ENCODE results near the gene COLQ. TPM values are rescaled to one million over a fixed set of nuclear protein-coding genes. Genes with fewer than 3 reads are reported as not detected.
"Not testable (repeated sequence)": the region's sequence is repeated elsewhere in the genome, so short reads cannot be mapped to it uniquely, and the experiment has no call there.

The COLQ gene
- total RNA-seq, 1 experiment from 2014 or later, result 0.64 TPM

GRCh38 chr3:15536856-15537255 is 15.3 kb upstream of the COLQ start:
- POLR2A ChIA-PET, result no interaction called here
- BruUV-seq (replicated peaks), result no TSS peak
- ATAC-seq (no peak), DNase-seq (ENCODE audit: low read depth, low spot score) (no peak)
- intact Hi-C loops (cut with micrococcal nuclease; ENCODE audit: unreplicated experiment), result no loop called here
- H3K9me3 ChIP-seq (ENCODE audit: control insufficient read depth, insufficient read depth, low read depth, low read length), result no peaks in the 10 kb centered on the region
- CTCF ChIA-PET, result no interaction called here
- H3K27me3 ChIP-seq (ENCODE audit: control insufficient read depth, insufficient read depth, low read length), result no peaks in the 10 kb centered on the region; the same call in 1 of the 2 replicates
- TF ChIP-seq SIN3A (IDR thresholded peaks at IDR 0.05; ENCODE audit: borderline replicate concordance, insufficient read depth, low read depth, low read length) (no peak), POLR2AphosphoS5 (IDR thresholded peaks at IDR 0.05; ENCODE audit: low read depth, low read length) (no peak), TCF7L2 (IDR thresholded peaks at IDR 0.05; ENCODE audit: low read depth, low read length) (no peak)
- TF ChIP-seq, protein P1, sequence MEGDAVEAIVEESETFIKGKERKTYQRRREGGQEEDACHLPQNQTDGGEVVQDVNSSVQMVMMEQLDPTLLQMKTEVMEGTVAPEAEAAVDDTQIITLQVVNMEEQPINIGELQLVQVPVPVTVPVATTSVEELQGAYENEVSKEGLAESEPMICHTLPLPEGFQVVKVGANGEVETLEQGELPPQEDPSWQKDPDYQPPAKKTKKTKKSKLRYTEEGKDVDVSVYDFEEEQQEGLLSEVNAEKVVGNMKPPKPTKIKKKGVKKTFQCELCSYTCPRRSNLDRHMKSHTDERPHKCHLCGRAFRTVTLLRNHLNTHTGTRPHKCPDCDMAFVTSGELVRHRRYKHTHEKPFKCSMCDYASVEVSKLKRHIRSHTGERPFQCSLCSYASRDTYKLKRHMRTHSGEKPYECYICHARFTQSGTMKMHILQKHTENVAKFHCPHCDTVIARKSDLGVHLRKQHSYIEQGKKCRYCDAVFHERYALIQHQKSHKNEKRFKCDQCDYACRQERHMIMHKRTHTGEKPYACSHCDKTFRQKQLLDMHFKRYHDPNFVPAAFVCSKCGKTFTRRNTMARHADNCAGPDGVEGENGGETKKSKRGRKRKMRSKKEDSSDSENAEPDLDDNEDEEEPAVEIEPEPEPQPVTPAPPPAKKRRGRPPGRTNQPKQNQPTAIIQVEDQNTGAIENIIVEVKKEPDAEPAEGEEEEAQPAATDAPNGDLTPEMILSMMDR (IDR thresholded peaks at IDR 0.05), result no peak
- TF ChIP-seq, protein P2, sequence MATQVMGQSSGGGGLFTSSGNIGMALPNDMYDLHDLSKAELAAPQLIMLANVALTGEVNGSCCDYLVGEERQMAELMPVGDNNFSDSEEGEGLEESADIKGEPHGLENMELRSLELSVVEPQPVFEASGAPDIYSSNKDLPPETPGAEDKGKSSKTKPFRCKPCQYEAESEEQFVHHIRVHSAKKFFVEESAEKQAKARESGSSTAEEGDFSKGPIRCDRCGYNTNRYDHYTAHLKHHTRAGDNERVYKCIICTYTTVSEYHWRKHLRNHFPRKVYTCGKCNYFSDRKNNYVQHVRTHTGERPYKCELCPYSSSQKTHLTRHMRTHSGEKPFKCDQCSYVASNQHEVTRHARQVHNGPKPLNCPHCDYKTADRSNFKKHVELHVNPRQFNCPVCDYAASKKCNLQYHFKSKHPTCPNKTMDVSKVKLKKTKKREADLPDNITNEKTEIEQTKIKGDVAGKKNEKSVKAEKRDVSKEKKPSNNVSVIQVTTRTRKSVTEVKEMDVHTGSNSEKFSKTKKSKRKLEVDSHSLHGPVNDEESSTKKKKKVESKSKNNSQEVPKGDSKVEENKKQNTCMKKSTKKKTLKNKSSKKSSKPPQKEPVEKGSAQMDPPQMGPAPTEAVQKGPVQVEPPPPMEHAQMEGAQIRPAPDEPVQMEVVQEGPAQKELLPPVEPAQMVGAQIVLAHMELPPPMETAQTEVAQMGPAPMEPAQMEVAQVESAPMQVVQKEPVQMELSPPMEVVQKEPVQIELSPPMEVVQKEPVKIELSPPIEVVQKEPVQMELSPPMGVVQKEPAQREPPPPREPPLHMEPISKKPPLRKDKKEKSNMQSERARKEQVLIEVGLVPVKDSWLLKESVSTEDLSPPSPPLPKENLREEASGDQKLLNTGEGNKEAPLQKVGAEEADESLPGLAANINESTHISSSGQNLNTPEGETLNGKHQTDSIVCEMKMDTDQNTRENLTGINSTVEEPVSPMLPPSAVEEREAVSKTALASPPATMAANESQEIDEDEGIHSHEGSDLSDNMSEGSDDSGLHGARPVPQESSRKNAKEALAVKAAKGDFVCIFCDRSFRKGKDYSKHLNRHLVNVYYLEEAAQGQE (IDR thresholded peaks at IDR 0.05; ENCODE audit: insufficient read depth in 1 of 2, low read depth in 2 of 2, low read length in 1 of 2), result no peak
- no peaks in the 10 kb centered on the region for H3K4me1 ChIP-seq (ENCODE audit: control insufficient read depth, insufficient read depth, low read length)
- H3K4me3 ChIP-seq (ENCODE audit: low read depth in 2 of 2, low read length in 2 of 2), result no peak overlapping the region
- H3K36me3 ChIP-seq (ENCODE audit: control insufficient read depth, insufficient read depth, low read length), result no peaks in the 10 kb centered on the region
- in situ Hi-C loops (cut with HindIII; ENCODE audit: low pct_unique_long_range_greater_than_20kb, low sequenced_read_pairs), result no loop called here
- H3K27ac ChIP-seq (ENCODE audit: low read length), result no peak overlapping the region

GRCh38 chr3:15535732-15536131 is 14.2 kb upstream of the COLQ start:
- intact Hi-C loops (cut with micrococcal nuclease; ENCODE audit: unreplicated experiment) (no loop called here), in situ Hi-C loops (cut with HindIII; ENCODE audit: low pct_unique_long_range_greater_than_20kb, low sequenced_read_pairs) (no loop called here)
- no peaks in the 10 kb centered on the region for H3K9me3 ChIP-seq (ENCODE audit: control insufficient read depth, insufficient read depth, low read depth, low read length)
- no peak overlapping the region for H3K27ac ChIP-seq (ENCODE audit: low read length)
- no TSS peak for BruUV-seq (replicated peaks)
- H3K36me3 ChIP-seq (ENCODE audit: control insufficient read depth, insufficient read depth, low read length), result no peaks in the 10 kb centered on the region
- ATAC-seq (no peak), DNase-seq (ENCODE audit: low read depth, low spot score) (no peak)
- TF ChIP-seq SIN3A (IDR thresholded peaks at IDR 0.05; ENCODE audit: borderline replicate concordance, insufficient read depth, low read depth, low read length) (no peak), TCF7L2 (IDR thresholded peaks at IDR 0.05; ENCODE audit: low read depth, low read length) (no peak), POLR2AphosphoS5 (IDR thresholded peaks at IDR 0.05; ENCODE audit: low read depth, low read length) (no peak)
- TF ChIP-seq, protein P2 (IDR thresholded peaks at IDR 0.05; ENCODE audit: insufficient read depth in 1 of 2, low read depth in 2 of 2, low read length in 1 of 2), result no peak
- TF ChIP-seq, protein P1 (IDR thresholded peaks at IDR 0.05), result no peak
- H3K27me3 ChIP-seq (ENCODE audit: control insufficient read depth, insufficient read depth, low read length), result no peaks in the 10 kb centered on the region; the same call in 1 of the 2 replicates
- H3K4me1 ChIP-seq (ENCODE audit: control insufficient read depth, insufficient read depth, low read length), result no peaks in the 10 kb centered on the region
- H3K4me3 ChIP-seq (ENCODE audit: low read depth in 2 of 2, low read length in 2 of 2), result no peak overlapping the region
- ChIA-PET POLR2A (no interaction called here), CTCF (no interaction called here)

DNA sequence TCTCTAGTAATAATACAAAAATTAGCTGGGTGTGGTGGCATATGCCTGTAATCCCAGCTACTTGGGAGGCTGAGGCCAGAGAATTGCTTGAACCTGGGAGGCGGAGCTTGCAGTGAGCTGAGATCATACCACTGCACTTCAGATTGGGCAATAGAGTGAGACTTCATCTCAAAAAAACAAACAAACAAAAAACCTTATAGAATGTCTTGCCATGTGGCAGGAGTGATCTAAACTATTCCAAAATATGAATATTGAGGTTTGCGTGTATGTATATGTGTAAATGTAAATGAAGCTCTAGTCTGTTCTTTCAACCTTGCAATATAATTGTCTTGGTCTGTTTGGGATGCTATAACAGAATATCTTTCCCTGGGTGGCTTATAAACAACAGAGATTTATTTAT is 11.1 kb upstream of the COLQ start:
- ATAC-seq; POLR2A ChIA-PET; in situ Hi-C loops (cut with HindIII; ENCODE audit: low pct_unique_long_range_greater_than_20kb, low sequenced_read_pairs); BruUV-seq (replicated peaks); H3K27me3 ChIP-seq (ENCODE audit: control insufficient read depth, insufficient read depth, low read length); H3K36me3 ChIP-seq (ENCODE audit: control insufficient read depth, insufficient read depth, low read length); H3K27ac ChIP-seq (ENCODE audit: low read length); H3K4me1 ChIP-seq (ENCODE audit: control insufficient read depth, insufficient read depth, low read length); DNase-seq (ENCODE audit: low read depth, low spot score); CTCF ChIA-PET; H3K4me3 ChIP-seq (ENCODE audit: low read depth in 2 of 2, low read length in 2 of 2); H3K9me3 ChIP-seq (ENCODE audit: control insufficient read depth, insufficient read depth, low read depth, low read length); intact Hi-C loops (cut with micrococcal nuclease; ENCODE audit: unreplicated experiment): not testable (repeated sequence)
